Measurements from ENCODE around the gene LIMA1.
"Not testable (repeated sequence)": the region's sequence is repeated elsewhere in the genome, so short reads cannot be mapped to it uniquely, and the experiment has no call there.

LIMA1 gene

DNA sequence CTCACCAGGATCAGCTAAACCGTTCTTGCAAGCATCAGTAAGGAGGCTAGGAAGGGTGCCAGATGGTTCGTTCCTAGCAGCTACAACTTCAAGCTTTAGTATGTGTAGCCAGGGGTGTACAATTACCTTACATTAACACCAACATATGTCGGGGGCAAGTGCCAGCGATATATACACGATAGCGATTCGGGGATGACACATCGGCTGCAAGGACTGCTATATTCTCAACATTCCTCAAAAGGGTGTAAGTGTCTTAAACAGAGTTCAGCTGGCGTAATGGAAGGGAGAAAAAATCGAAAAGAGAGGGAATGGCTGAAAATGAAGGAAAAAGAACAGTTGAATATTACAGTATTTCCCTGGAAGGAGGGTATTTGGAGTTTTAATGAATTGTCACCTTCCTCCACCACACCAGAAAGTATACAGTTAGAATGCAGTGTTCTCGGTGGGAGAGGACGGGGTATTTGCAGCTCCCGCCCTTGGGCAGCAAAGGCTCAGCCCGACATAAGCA is 545 bp downstream of the LIMA1 start:
- DNase-seq: peak; percentile 82

- DNase-seq: no peak
These were observed 3.8 kb downstream of the LIMA1 start for GRCh38 chr12:50279501-50279900.

DNA sequence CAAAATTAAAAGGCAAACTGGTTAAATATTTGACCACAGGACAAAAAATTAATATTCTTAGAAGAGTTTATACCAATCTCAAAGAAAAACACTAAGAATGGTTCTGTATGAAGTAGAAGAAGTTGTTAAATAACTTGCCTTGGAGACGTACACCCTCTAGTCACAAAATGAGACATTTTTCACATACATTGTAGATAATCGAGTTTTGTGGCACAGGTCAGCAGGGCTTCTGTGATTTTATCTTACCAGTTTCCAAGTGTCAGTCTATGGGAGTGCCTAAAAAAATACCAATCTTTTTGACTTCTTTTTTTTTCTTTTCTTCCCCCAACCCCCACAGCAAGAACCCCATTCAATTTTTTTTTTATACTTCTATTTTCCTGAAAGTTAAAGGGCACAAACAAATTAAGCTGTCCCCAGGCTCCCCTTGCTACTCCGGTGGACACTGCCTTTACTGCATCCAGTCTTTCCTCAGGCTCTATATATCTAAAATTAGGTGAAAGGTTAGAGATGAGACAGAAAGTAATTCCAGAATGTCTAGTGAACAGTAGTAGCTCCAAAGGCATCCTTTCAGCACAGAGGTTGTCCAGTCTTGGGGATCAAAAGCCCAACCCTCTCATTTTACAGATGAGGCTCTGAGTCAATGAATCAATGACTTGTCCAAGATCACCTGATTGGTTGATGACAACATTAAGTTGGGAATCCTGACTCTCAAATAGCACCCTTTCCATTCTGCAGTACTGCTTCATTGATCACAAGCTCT is 6.2 kb downstream of the LIMA1 start:
- no peak for DNase-seq

DNA sequence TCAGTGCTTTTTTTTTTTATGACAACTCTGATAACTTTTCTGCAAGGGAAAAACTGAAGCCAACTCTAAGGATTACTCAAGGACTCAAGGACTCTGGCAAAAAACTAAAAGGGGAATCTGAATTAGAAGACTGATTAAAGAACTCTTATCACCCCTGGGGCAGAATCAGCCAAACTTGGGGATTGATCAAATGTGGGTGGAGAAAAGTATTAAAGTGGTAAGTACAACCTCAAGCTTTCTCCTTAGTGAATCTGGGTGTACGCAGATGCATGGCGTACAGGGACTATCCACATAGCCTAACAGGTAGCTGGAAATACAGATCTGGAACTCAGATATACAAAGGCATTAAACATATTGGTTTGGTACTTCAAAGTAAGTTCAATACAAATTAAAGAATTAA is 7.3 kb downstream of the LIMA1 start:
- DNase-seq: no peak

DNA sequence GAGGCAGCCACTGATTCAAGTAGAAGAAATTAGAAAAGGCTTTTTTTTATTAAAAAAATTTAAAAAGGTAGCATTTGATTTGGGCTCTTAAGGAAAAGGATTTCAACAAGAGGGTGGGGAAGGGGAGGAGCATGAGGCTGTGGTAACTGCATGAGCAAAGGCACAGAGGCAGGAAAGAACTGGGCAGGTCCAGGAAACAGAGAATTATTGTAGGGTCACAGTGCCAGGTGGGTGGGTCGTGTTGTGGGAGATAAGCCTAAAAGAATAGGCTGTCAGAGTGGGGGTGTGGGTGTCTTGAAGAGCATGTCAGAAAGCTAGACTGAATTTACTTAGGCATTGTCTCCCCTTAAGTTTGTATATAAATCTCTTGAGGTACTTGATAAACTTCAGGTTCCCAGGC is 7.8 kb downstream of the LIMA1 start:
- no peak for DNase-seq

DNA sequence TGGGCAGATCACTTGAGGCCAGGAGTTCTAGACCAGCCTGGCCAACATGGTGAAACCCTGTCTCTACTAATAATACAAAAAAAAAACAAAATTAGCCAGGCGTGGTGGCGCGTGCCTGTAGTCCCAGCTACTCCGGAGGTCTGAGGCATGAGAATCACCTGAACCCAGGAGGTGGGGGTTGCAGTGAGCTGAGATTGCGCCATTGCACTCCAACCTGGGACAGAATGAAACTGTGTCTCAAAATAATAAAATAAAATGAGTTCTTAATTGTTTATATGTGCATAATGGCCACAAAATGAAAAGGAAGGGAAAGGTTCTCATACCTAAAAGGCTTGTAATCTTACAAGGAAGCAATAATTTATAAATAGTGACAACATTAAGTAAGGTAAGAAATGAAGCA is 8.2 kb downstream of the LIMA1 start:
- not testable (repeated sequence) for DNase-seq

DNA sequence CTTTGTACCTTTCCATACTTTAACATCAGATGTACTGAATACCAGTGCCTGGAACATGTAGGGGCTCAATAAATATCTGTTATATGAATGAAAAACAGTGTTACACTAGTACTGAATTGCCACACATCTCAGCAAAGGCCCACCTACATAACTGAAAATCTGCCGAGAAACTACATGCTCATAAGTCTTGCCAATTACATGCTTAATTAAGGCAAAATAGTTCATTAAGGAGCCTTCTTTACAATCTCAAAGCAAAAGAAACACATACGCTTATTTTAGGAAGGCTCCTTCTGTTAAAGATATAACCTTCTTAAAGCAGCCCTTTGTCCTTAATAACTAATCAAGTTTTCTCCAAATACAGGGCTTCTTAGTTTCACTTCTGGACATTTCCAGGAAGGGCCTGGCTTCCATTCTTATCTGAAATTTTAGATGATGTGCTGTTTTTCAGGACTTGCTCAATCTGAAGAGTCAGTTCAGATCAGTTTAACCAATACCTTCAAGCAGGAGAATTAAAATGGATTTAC is 11.5 kb downstream of the LIMA1 start:
- DNase-seq: no peak

DNA sequence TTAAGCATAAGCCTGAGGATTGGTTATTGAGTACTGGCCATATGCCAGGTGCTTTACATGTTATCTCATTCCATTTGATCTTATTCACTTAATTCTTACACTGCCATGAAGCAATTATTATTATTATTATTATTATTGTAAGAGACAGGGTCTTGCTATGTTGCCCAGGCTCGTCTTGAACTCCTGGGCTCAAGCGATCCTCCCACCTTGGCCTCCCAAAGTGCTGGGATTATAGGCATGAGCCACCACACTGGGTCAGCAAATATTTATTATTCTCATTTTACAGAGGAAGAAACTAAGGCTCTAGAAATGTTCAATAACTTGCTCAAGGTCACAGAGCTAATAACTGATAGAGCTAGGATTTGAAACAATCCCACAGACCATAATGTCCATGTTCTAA is 14.8 kb downstream of the LIMA1 start:
- no peak for DNase-seq

- no peak for DNase-seq
These were observed 17.4 kb downstream of the LIMA1 start for GRCh38 chr12:50265770-50266524.

DNA sequence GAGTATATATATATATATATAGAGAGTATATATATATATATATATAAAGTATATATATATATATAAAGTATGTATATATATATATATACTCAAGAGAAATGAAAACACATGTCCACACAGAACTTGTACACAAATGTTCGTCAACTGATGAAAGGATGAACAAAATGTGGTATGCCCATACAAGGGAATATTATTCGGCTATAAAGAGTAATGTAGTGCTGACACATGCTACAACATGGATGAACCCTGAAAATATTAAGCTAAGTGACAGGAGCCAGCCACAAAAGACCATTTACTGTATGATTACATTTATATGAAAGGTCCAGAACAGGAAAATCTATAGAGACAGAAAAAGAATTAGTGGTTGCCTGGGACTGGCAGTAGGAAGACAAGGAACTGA is 19.5 kb downstream of the LIMA1 start:
- DNase-seq: no peak

DNA sequence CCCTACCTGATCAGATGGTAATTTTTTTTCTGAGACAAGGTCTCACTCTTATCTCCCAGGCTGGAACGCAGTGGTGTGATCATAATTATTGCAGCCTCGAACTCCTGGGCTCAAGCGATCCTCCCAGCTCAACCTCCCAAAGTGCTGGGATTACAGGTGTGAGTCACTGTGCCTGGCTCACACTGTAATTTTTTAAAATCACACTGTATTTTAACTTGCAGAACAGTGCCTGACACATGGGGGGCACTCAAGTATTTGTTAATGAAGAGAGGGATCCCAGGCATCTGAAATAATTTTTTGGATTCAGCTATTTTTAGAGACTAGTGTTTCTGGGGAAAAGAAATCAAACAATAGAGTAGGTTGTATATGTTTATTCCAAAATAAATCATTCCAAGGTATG is 21.7 kb downstream of the LIMA1 start:
- no peak for DNase-seq

- DNase-seq: peak; percentile 56
These were observed 25.2 kb downstream of the LIMA1 start for GRCh38 chr12:50258167-50258551.

GRCh38 chr12:50257236-50258166 is 25.8 kb downstream of the LIMA1 start:
- DNase-seq: peak; percentile 72

- DNase-seq: no peak
These were observed 26.6 kb downstream of the LIMA1 start for GRCh38 chr12:50256761-50257160.

DNA sequence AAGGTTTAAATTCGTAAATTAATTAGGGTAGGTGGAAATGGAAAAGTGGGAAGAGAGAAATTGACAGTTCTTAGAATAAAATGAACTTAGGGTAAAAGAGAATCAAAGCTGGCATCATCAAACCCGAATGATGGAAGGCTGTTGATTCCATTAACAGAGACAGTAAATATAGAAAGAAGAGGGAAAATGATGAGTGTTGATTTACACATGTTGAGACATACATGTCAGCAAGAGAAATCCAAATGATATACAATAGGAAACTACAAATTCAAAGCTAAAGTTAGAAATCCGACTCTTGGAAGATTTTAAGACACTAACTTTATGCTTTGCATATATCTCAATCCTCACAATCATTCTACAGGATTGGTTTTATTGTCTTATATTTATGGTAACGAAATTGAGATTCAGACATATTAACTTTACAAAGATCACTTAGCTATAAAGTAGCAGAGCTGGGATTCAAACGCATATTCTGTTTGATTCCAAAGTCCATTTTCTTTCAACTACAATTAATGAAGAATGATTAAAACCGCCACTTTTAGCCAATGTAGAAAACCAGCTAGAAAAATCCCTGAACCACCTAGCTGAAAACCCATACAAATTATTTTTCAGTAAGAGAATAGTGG is 30.2 kb downstream of the LIMA1 start:
- DNase-seq: no peak

DNA sequence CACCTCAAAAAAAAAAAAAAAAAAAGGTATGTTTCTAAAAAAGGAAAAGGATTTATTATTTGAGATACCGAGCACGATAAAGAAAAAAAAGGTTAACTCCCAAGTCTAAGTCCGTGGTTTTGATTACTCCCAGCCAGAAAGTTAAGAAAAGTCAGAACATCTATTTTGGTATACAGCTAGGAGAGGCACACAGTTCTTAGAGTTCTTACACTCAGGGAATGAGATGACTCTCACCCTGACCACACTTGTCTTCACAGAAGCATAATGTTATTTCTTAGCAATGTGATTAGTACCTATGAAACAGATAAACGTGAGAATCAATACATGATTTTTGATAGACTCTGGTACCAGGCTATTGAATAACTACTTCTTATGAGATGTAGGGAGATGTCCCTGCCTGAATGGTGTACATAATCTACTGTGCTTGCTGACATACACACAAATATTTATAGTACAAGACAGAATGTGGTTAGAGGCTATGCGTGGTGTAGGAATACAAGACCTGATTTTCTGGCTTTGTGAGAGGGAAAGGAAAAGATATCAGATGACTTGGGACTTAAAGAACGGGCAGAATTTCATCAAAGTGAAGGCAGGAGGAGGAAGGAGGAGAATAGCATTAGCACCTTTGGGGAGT is 31.6 kb downstream of the LIMA1 start:
- no peak for DNase-seq

- no peak for DNase-seq
These were observed 33.7 kb downstream of the LIMA1 start for GRCh38 chr12:50249464-50250182.

DNA sequence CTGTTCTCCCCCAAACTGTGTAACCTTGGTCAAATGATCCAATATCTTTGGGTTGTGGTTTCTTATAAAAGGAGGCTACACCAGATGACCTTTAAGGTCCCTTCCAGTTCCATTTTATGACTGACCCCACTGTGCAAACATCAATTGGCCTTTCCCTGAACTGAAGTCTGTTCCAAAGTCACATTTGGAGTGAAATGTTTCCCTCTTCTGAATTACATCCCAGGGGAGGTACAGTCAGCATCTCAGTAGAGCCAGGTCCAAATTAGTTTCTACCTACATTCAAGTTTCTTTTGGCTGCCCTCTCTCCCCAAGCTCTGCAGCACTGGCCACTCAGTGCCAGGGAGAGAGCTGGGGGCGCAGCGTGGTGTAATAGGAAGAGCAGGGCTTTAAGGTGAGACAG is 34.4 kb downstream of the LIMA1 start:
- DNase-seq: no peak

DNA sequence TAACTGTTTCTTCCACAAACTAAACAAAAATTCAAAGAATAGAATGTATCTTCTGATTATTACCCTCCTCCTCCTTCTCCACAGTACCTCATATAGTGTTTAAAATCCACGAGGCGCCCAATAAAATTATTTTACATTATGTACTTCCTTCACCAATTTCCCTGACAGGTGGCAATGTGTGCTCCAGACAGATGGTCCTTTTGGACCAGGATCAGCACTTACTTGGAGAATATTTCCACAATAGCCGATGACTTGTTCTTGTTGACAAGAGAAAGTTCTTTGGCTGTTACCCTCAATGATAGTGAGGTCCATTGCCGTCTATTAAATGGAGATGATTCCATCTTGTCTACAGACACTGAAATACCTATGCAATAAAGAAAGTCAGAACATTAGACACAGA is 34.9 kb downstream of the LIMA1 start:
- DNase-seq: no peak

- not testable (repeated sequence) for DNase-seq
These were observed 35.7 kb downstream of the LIMA1 start for GRCh38 chr12:50247665-50248064.
